GM15510 (cell line): ENCODE data around the gene SPRY4.

Experiments used
- POLR2A ChIP-seq: IDR thresholded peaks from 3 replicates; pipeline ENCODE4 v1.6.1; 2011; ENCODE audit warnings: borderline replicate concordance; ENCODE audit not compliant: insufficient read length; ENCODE audit errors: extremely low read depth

The SPRY4 gene

GRCh38 chr5:142262683-142263082, 62.1 kb downstream of the SPRY4 start:
- no peak for TF ChIP-seq POLR2A
